Esophagus (tissue), 2 donors: ENCODE data around the gene PXMP4. TPM values are rescaled to one million over a fixed set of nuclear protein-coding genes. Genes with fewer than 3 reads are reported as not detected.

Experiments used
- H3K27ac ChIP-seq, 2 donors: one replicate each; pipeline ENCODE4 v1.5.1; 2013; ENCODE audit warnings: low read depth in 2 of 2, mild to moderate bottlenecking in 2 of 2, inconsistent platforms in 1 of 2, low read length in 1 of 2, moderate library complexity in 1 of 2
- H3K27me3 ChIP-seq, 2 donors: one replicate each; pipeline ENCODE4 v1.6.1; 2013; ENCODE audit warnings: low read length in 2 of 2, control low read depth in 1 of 2, mild to moderate bottlenecking in 1 of 2; ENCODE audit not compliant: insufficient read depth in 2 of 2, control insufficient read depth in 1 of 2
- H3K36me3 ChIP-seq, 2 donors: one replicate each; pipeline ENCODE4 v1.6.1; 2013; ENCODE audit warnings: low read length in 1 of 2; ENCODE audit not compliant: control insufficient read depth in 2 of 2, insufficient read depth in 2 of 2
- H3K4me1 ChIP-seq, 2 donors: one replicate each; pipeline ENCODE4 v1.6.1; 2013; ENCODE audit warnings: low read length in 1 of 2; ENCODE audit not compliant: control insufficient read depth in 2 of 2, insufficient read depth in 2 of 2
- H3K4me3 ChIP-seq, 2 donors: one replicate each; pipeline ENCODE4 v1.5.1; 2013; ENCODE audit warnings: low read length in 2 of 2, mild to moderate bottlenecking in 2 of 2, low read depth in 1 of 2, moderate library complexity in 1 of 2
- H3K9me3 ChIP-seq, 2 donors: one replicate each; pipeline ENCODE4 v1.6.1; 2013; ENCODE audit warnings: mild to moderate bottlenecking in 2 of 2, low read depth in 1 of 2, low read length in 1 of 2, moderate library complexity in 1 of 2; ENCODE audit not compliant: control insufficient read depth in 2 of 2, insufficient read depth in 1 of 2
- WGBS, 2 donors: extraction: QIAGEN DNeasy Blood & Tissue Kit; methylation state at CpG; one replicate each; pipeline ENCODE4 v1.1.7; 2013; 5-methylcytosine and 5-hydroxymethylcytosine counted together
- polyA plus RNA-seq, 2 donors: library from polyadenylated mRNA; stranded (reverse); fragments of 200-250 nt; gene quantifications; one replicate each; pipeline ENCODE4 v1.2.3, GENCODE V29; 2013
- donor health status: healthy with polysubstance abuse.
- donor health status: Bipolar disorder and iron deficiency.

PXMP4 gene
- polyA plus RNA-seq, 2 donors, result 5.4 to 5.8 TPM

- no peaks in the 10 kb centered on the region for H3K27me3 ChIP-seq
- peak overlapping the region in 1 of 2 donors; percentile 77 for H3K4me3 ChIP-seq
- H3K36me3 ChIP-seq, result peaks cover 0 to 9% of the 10 kb centered on the region in 2 donors
- H3K27ac ChIP-seq, result peak overlapping the region in 1 of 2 donors; percentile 28
- H3K9me3 ChIP-seq, result no peaks in the 10 kb centered on the region
- H3K4me1 ChIP-seq, result peaks cover 4 to 11% of the 10 kb centered on the region in 2 donors
- 76 to 83% methylated on average over 4 of the region's 4 CpGs for WGBS, 2 donors
Observed at GRCh38 chr20:33673114-33673409, 47.0 kb downstream of the PXMP4 start.

- no peak overlapping the region for H3K4me3 ChIP-seq
- H3K27ac ChIP-seq, result no peak overlapping the region
- peaks cover 0 to 9% of the 10 kb centered on the region in 2 donors for H3K36me3 ChIP-seq
- no peaks in the 10 kb centered on the region for H3K27me3 ChIP-seq
- WGBS, 2 donors, result 64 to 74% methylated on average over 17 of the region's 17 CpGs
- H3K9me3 ChIP-seq, result no peaks in the 10 kb centered on the region
- H3K4me1 ChIP-seq, result peaks cover 4 to 13% of the 10 kb centered on the region in 2 donors
Observed at GRCh38 chr20:33672426-33673113, 47.5 kb downstream of the PXMP4 start.

- no peaks in the 10 kb centered on the region for H3K9me3 ChIP-seq
- no peaks in the 10 kb centered on the region for H3K27me3 ChIP-seq
- peaks cover 0 to 8% of the 10 kb centered on the region in 2 donors for H3K36me3 ChIP-seq
- 79 to 82% methylated on average over 8 of the region's 8 CpGs for whole genome bisulfite sequencing, 2 donors
- no peak overlapping the region for H3K4me3 ChIP-seq
- H3K27ac ChIP-seq, result peak overlapping the region in 1 of 2 donors; percentile 33
- H3K4me1 ChIP-seq, result peaks cover 4 to 18% of the 10 kb centered on the region in 2 donors
Observed at GRCh38 chr20:33671573-33672288, 48.4 kb downstream of the PXMP4 start.

- peaks cover 4 to 20% of the 10 kb centered on the region in 2 donors for H3K4me1 ChIP-seq
- no peak overlapping the region for H3K27ac ChIP-seq
- no peaks in the 10 kb centered on the region for H3K27me3 ChIP-seq
- 82 to 87% methylated on average over 6 of the region's 6 CpGs for WGBS, 2 donors
- no peaks in the 10 kb centered on the region for H3K9me3 ChIP-seq
- no peak overlapping the region for H3K4me3 ChIP-seq
- peaks cover 0 to 2% of the 10 kb centered on the region in 2 donors for H3K36me3 ChIP-seq
Observed at GRCh38 chr20:33670715-33671499, 49.2 kb downstream of the PXMP4 start.

GRCh38 chr20:33669873-33670640, 50.1 kb downstream of the PXMP4 start:
- H3K4me3 ChIP-seq, result no peak overlapping the region
- WGBS, 2 donors, result 70 to 73% methylated on average over 13 of the region's 13 CpGs
- H3K27me3 ChIP-seq, result no peaks in the 10 kb centered on the region
- H3K27ac ChIP-seq, result no peak overlapping the region
- H3K4me1 ChIP-seq, result peaks cover 4 to 20% of the 10 kb centered on the region in 2 donors
- H3K9me3 ChIP-seq, result no peaks in the 10 kb centered on the region
- H3K36me3 ChIP-seq, result peaks cover 0 to 2% of the 10 kb centered on the region in 2 donors

- Histone ChIP-seq H3K4me1 (peaks cover 6 to 25% of the 10 kb centered on the region in 2 donors), H3K4me3 (no peak overlapping the region), H3K27ac (no peak overlapping the region), H3K9me3 (no peaks in the 10 kb centered on the region), H3K27me3 (no peaks in the 10 kb centered on the region), H3K36me3 (peaks cover 0 to 2% of the 10 kb centered on the region in 2 donors)
- WGBS, 2 donors, result 90 to 97% methylated on average over 5 of the region's 5 CpGs
Observed at GRCh38 chr20:33669224-33669623, 50.9 kb downstream of the PXMP4 start.

GRCh38 chr20:33668466-33669155, 51.5 kb downstream of the PXMP4 start:
- Histone ChIP-seq H3K27ac (peak overlapping the region in 1 of 2 donors; percentile 38), H3K9me3 (no peaks in the 10 kb centered on the region), H3K27me3 (no peaks in the 10 kb centered on the region), H3K4me1 (peaks cover 6 to 28% of the 10 kb centered on the region in 2 donors), H3K36me3 (peaks cover 0 to 2% of the 10 kb centered on the region in 2 donors), H3K4me3 (no peak overlapping the region)
- 59 to 64% methylated on average over 13 of the region's 13 CpGs for WGBS, 2 donors

- H3K9me3 ChIP-seq, result no peaks in the 10 kb centered on the region
- peaks cover 2 to 25% of the 10 kb centered on the region in 2 donors for H3K4me1 ChIP-seq
- H3K27ac ChIP-seq, result peak overlapping the region; percentile 85 to 94
- H3K36me3 ChIP-seq, result peaks cover 0 to 2% of the 10 kb centered on the region in 2 donors
- peak overlapping the region; percentile 43 to 69 for H3K4me3 ChIP-seq
- 9 to 27% methylated on average over 47 of the region's 47 CpGs for WGBS, 2 donors
- H3K27me3 ChIP-seq, result no peaks in the 10 kb centered on the region
Observed at GRCh38 chr20:33667676-33668465, 52.2 kb downstream of the PXMP4 start.
